ENCODE results near the gene CHST8. TPM values are rescaled to one million over a fixed set of nuclear protein-coding genes. Genes with fewer than 3 reads are reported as not detected.
A peak's percentile ranks its signal among the peaks of the same experiment; 100 is the strongest.

The CHST8 gene
- total and polyA plus RNA-seq, 4 experiments from 2014 or later: not detected

- H3K27ac ChIP-seq (ENCODE audit: low read depth, low read length): no peak overlapping the region
- no peak for DNase-seq
- ChIA-PET POLR2A (ENCODE audit: partially characterized antibody) (no interaction called here), CTCF (ENCODE audit: partially characterized antibody) (no interaction called here)
- no peaks in the 10 kb centered on the region for H3K36me3 ChIP-seq (ENCODE audit: insufficient read depth, low read length)
- H3K4me1 ChIP-seq (ENCODE audit: insufficient read depth, low read length): no peaks in the 10 kb centered on the region
- no peaks in the 10 kb centered on the region for H3K27me3 ChIP-seq (ENCODE audit: insufficient read depth, low read length)
- H3K9me3 Mint-ChIP-seq: no peaks in the 10 kb centered on the region
- no peaks in the 10 kb centered on the region for H3K9me3 ChIP-seq (ENCODE audit: control insufficient read depth in 1 of 2, low read length in 2 of 2)
- H3K4me1 Mint-ChIP-seq: no peaks in the 10 kb centered on the region
- H3K27me3 Mint-ChIP-seq: peaks cover 9 to 20% of the 10 kb centered on the region in 2 donors
- H3K4me3 ChIP-seq (ENCODE audit: low read length in 2 of 2): no peak overlapping the region
- intact Hi-C loops (cut with micrococcal nuclease): no loop called here
- no peak overlapping the region for H3K27ac Mint-ChIP-seq
- no peak overlapping the region for H3K4me3 Mint-ChIP-seq
- H3K36me3 Mint-ChIP-seq: no peaks in the 10 kb centered on the region
Observed at GRCh38 chr19:33688171-33688992, 66.6 kb downstream of the CHST8 start.

- CTCF ChIA-PET (ENCODE audit: partially characterized antibody): no interaction called here
- Mint-ChIP-seq H3K36me3 (no peaks in the 10 kb centered on the region), H3K4me3 (no peak overlapping the region)
Observed at GRCh38 chr19:33689138-33689746, 67.5 kb downstream of the CHST8 start.

GRCh38 chr19:33689868-33690267 is 68.1 kb downstream of the CHST8 start:
- Histone ChIP-seq H3K27ac (ENCODE audit: low read depth, low read length) (no peak overlapping the region), H3K36me3 (ENCODE audit: insufficient read depth, low read length) (no peaks in the 10 kb centered on the region), H3K9me3 (ENCODE audit: control insufficient read depth in 1 of 2, low read length in 2 of 2) (no peaks in the 10 kb centered on the region), H3K4me1 (ENCODE audit: insufficient read depth, low read length) (no peaks in the 10 kb centered on the region), H3K27me3 (ENCODE audit: insufficient read depth, low read length) (no peaks in the 10 kb centered on the region), H3K4me3 (ENCODE audit: low read length in 2 of 2) (no peak overlapping the region)
- Mint-ChIP-seq H3K4me3 (no peak overlapping the region), H3K4me1 (no peaks in the 10 kb centered on the region), H3K27me3 (peaks cover 8 to 20% of the 10 kb centered on the region in 2 donors), H3K36me3 (no peaks in the 10 kb centered on the region), H3K27ac (no peak overlapping the region), H3K9me3 (no peaks in the 10 kb centered on the region)
- ChIA-PET POLR2A (ENCODE audit: partially characterized antibody) (no interaction called here), CTCF (ENCODE audit: partially characterized antibody) (no interaction called here)
- intact Hi-C loops (cut with micrococcal nuclease): no loop called here
- DNase-seq: no peak

More at GRCh38 chr19:33689138-33689746, 67.5 kb downstream of the CHST8 start:
- Histone ChIP-seq H3K27me3 (ENCODE audit: insufficient read depth, low read length) (no peaks in the 10 kb centered on the region), H3K4me1 (ENCODE audit: insufficient read depth, low read length) (no peaks in the 10 kb centered on the region), H3K27ac (ENCODE audit: low read depth, low read length) (no peak overlapping the region), H3K9me3 (ENCODE audit: control insufficient read depth in 1 of 2, low read length in 2 of 2) (no peaks in the 10 kb centered on the region), H3K36me3 (ENCODE audit: insufficient read depth, low read length) (no peaks in the 10 kb centered on the region), H3K4me3 (ENCODE audit: low read length in 2 of 2) (no peak overlapping the region)
- DNase-seq: no peak
- Mint-ChIP-seq H3K4me1 (no peaks in the 10 kb centered on the region), H3K27ac (no peak overlapping the region), H3K27me3 (peaks cover 9 to 20% of the 10 kb centered on the region in 2 donors), H3K9me3 (no peaks in the 10 kb centered on the region)
- POLR2A ChIA-PET (ENCODE audit: partially characterized antibody): no interaction called here
- intact Hi-C loops (cut with micrococcal nuclease): no loop called here

GRCh38 chr19:33690378-33691029 is 68.8 kb downstream of the CHST8 start:
- no peaks in the 10 kb centered on the region for H3K9me3 Mint-ChIP-seq
- no peaks in the 10 kb centered on the region for H3K9me3 ChIP-seq (ENCODE audit: control insufficient read depth in 1 of 2, low read length in 2 of 2)
- no peak overlapping the region for H3K4me3 Mint-ChIP-seq
- H3K27me3 ChIP-seq (ENCODE audit: insufficient read depth, low read length): no peaks in the 10 kb centered on the region
- ChIA-PET POLR2A (ENCODE audit: partially characterized antibody) (no interaction called here), CTCF (ENCODE audit: partially characterized antibody) (no interaction called here)
- H3K27ac Mint-ChIP-seq: no peak overlapping the region
- H3K4me1 Mint-ChIP-seq: no peaks in the 10 kb centered on the region
- no peaks in the 10 kb centered on the region for H3K4me1 ChIP-seq (ENCODE audit: insufficient read depth, low read length)
- no peaks in the 10 kb centered on the region for H3K36me3 ChIP-seq (ENCODE audit: insufficient read depth, low read length)
- no peak for DNase-seq
- H3K36me3 Mint-ChIP-seq: no peaks in the 10 kb centered on the region
- H3K4me3 ChIP-seq (ENCODE audit: low read length in 2 of 2): no peak overlapping the region
- peaks cover 5 to 18% of the 10 kb centered on the region in 2 donors for H3K27me3 Mint-ChIP-seq
- no peak overlapping the region for H3K27ac ChIP-seq (ENCODE audit: low read depth, low read length)
- intact Hi-C loops (cut with micrococcal nuclease): no loop called here

- Histone ChIP-seq H3K9me3 (ENCODE audit: control insufficient read depth in 1 of 2, low read length in 2 of 2) (no peaks in the 10 kb centered on the region), H3K27me3 (ENCODE audit: insufficient read depth, low read length) (no peaks in the 10 kb centered on the region), H3K36me3 (ENCODE audit: insufficient read depth, low read length) (no peaks in the 10 kb centered on the region), H3K4me1 (ENCODE audit: insufficient read depth, low read length) (no peaks in the 10 kb centered on the region), H3K4me3 (ENCODE audit: low read length in 2 of 2) (no peak overlapping the region), H3K27ac (ENCODE audit: low read depth, low read length) (no peak overlapping the region)
- no peak for DNase-seq
- CTCF ChIA-PET (ENCODE audit: partially characterized antibody): no interaction called here
- intact Hi-C loops (cut with micrococcal nuclease): no loop called here
- H3K4me3 Mint-ChIP-seq: no peak overlapping the region
- peak overlapping the region in 1 of 7 donors; percentile 17 for H3K27ac Mint-ChIP-seq
- H3K36me3 Mint-ChIP-seq: no peaks in the 10 kb centered on the region
- no peaks in the 10 kb centered on the region for H3K9me3 Mint-ChIP-seq
- no peaks in the 10 kb centered on the region for H3K4me1 Mint-ChIP-seq
- H3K27me3 Mint-ChIP-seq: peaks cover 2 to 14% of the 10 kb centered on the region in 2 donors
- POLR2A ChIA-PET (ENCODE audit: partially characterized antibody): no interaction called here
Observed at GRCh38 chr19:33691030-33691427, 69.3 kb downstream of the CHST8 start.

GRCh38 chr19:33691736-33692135 is 70.0 kb downstream of the CHST8 start:
- no peak for DNase-seq
- H3K9me3 Mint-ChIP-seq: no peaks in the 10 kb centered on the region
- no peak overlapping the region for H3K27ac ChIP-seq (ENCODE audit: low read depth, low read length)
- intact Hi-C loops (cut with micrococcal nuclease): no loop called here
- no peaks in the 10 kb centered on the region for H3K4me1 ChIP-seq (ENCODE audit: insufficient read depth, low read length)
- H3K9me3 ChIP-seq (ENCODE audit: control insufficient read depth in 1 of 2, low read length in 2 of 2): no peaks in the 10 kb centered on the region
- no peaks in the 10 kb centered on the region for H3K36me3 ChIP-seq (ENCODE audit: insufficient read depth, low read length)
- no peak overlapping the region for H3K4me3 ChIP-seq (ENCODE audit: low read length in 2 of 2)
- H3K36me3 Mint-ChIP-seq: no peaks in the 10 kb centered on the region
- peaks cover 0 to 7% of the 10 kb centered on the region in 2 donors for H3K27me3 Mint-ChIP-seq
- H3K27ac Mint-ChIP-seq: no peak overlapping the region
- no peak overlapping the region for H3K4me3 Mint-ChIP-seq
- H3K4me1 Mint-ChIP-seq: no peaks in the 10 kb centered on the region
- ChIA-PET POLR2A (ENCODE audit: partially characterized antibody) (no interaction called here), CTCF (ENCODE audit: partially characterized antibody) (no interaction called here)
- H3K27me3 ChIP-seq (ENCODE audit: insufficient read depth, low read length): no peaks in the 10 kb centered on the region

GRCh38 chr19:33693678-33694077 is 71.9 kb downstream of the CHST8 start:
- Mint-ChIP-seq H3K36me3 (no peaks in the 10 kb centered on the region), H3K27ac (no peak overlapping the region), H3K9me3 (no peaks in the 10 kb centered on the region), H3K27me3 (peaks cover 0 to 4% of the 10 kb centered on the region in 2 donors), H3K4me1 (no peaks in the 10 kb centered on the region), H3K4me3 (no peak overlapping the region)
- no peak overlapping the region for H3K4me3 ChIP-seq (ENCODE audit: low read length in 2 of 2)
- H3K9me3 ChIP-seq (ENCODE audit: control insufficient read depth in 1 of 2, low read length in 2 of 2): no peaks in the 10 kb centered on the region
- ChIA-PET CTCF (ENCODE audit: partially characterized antibody) (no interaction called here), POLR2A (ENCODE audit: partially characterized antibody) (no interaction called here)
- no peaks in the 10 kb centered on the region for H3K27me3 ChIP-seq (ENCODE audit: insufficient read depth, low read length)
- H3K27ac ChIP-seq (ENCODE audit: low read depth, low read length): no peak overlapping the region
- no peaks in the 10 kb centered on the region for H3K4me1 ChIP-seq (ENCODE audit: insufficient read depth, low read length)
- no peak for DNase-seq
- intact Hi-C loops (cut with micrococcal nuclease): no loop called here
- no peaks in the 10 kb centered on the region for H3K36me3 ChIP-seq (ENCODE audit: insufficient read depth, low read length)
